Ecto neural progenitor cell (in vitro differentiated cells): Measurements from ENCODE around the gene PDK2.
A peak's percentile ranks its signal among the peaks of the same experiment; 100 is the strongest.

ENCODE experiments used
- DNase-seq: peaks from one replicate; pipeline ENCODE4 v3.0.0-alpha.2; 2018; ENCODE audit warnings: low spot score

Gene PDK2

GRCh38 chr17:50100921-50101345 is 5.8 kb downstream of the PDK2 start:
- no peak for DNase-seq

- DNase-seq = no peak
Observed at GRCh38 chr17:50101346-50102163, 6.4 kb downstream of the PDK2 start.

DNA sequence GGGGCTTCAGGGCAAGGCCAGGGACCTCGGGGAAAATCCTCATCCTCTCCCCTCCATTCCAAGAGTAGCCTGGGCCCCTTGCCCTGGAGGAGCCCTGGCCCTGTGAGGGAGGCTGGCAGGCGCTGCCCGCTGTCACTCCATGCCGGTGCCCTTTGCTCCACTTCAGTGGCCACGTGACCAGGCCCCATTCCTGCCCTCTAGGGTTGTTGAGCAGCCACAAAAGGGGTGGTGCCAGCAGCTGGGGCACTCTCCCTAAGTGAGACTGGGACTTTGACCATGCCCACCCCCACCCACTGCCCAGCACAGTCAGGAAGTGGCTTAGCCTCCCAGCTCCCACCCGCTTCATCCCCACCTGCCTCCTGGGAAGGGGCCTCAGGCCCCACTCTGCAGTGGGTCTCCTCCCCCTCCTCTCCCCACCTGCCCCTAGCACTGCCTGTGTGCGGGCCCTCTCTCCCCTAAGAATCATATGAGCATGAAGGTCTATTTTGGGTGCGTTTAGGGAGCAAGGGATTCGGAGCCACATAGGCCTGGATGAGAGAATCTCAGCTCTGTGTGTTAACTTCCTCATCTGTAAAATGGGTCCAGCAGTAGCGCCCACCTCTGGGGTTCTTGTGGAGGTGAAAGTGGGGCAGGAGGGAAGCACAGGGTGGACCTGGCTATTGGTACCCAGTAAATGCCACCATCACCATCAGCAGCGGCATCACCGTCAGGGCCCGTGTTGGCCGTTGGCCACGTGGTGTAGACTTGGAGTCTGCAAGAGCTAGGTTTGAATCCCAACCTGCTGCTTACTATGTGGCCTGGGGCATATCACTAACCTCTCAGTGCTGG is 7.2 kb downstream of the PDK2 start:
- DNase-seq = no peak

GRCh38 chr17:50103252-50103651 is 8.1 kb downstream of the PDK2 start:
- no peak for DNase-seq

DNA sequence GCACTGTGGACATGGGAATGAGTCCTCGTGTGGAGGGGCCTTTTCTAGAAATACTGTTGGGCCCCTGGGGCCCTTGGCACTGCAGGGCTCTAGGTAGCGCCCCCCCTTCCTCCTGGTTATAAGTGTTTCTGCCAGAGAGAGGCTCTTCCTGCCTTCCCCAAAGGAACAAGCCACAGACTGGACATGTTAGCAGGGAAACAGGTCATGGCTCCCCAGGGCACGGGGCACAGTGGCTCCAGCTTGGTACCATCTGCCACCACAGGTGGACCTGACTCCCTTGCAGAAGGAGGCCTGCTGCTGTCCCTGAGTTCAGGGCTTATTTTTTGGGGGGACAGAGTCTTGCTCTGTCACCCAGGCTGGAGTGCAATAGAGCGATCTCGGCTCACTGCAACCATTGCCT is 8.8 kb downstream of the PDK2 start:
- DNase-seq = no peak

DNA sequence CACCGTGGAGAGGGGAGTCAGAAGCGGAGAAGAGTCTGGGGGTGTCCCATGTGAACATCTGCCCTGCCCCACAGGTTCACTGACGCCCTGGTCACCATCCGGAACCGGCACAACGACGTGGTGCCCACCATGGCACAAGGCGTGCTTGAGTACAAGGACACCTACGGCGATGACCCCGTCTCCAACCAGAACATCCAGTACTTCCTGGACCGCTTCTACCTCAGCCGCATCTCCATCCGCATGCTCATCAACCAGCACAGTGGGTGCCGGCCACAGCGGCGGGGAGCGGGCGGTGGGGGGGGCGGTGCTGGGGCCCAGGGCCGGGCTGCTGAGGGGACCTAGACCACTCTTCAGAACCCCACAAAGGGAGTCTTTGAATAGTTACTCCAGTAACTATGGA is 10.7 kb downstream of the PDK2 start:
- no peak for DNase-seq

DNA sequence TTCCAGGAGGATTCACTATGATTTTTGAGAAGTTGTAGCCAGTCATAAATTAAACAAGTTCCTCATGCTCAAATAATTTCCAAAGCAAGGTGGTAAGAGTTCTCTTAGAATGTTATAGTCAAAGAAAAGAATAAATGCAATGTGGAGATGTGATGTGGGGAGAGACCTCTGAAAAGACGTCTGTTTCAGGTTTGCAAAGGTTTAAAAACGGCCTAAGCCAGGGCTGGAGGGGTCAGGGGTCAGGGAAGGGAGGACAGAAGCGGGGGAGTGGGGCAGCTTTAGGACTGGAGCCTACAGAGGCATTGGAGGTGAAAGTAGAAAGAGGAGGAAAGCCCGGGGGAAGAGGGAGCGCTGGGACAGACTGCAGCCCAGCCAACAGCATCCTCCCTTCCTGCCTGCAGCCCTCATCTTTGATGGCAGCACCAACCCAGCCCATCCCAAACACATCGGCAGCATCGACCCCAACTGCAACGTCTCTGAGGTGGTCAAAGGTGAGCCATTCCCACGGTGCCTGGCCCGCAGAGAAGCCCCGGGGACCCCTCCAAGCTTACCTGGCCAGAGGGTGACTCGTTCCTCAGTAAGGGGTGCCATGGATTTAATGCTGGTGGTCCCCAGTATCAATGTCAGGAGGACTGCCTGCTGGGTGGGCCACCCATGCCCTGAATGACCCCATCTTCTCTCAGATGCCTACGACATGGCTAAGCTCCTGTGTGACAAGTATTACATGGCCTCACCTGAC is 11.4 kb downstream of the PDK2 start:
- DNase-seq = no peak

DNA sequence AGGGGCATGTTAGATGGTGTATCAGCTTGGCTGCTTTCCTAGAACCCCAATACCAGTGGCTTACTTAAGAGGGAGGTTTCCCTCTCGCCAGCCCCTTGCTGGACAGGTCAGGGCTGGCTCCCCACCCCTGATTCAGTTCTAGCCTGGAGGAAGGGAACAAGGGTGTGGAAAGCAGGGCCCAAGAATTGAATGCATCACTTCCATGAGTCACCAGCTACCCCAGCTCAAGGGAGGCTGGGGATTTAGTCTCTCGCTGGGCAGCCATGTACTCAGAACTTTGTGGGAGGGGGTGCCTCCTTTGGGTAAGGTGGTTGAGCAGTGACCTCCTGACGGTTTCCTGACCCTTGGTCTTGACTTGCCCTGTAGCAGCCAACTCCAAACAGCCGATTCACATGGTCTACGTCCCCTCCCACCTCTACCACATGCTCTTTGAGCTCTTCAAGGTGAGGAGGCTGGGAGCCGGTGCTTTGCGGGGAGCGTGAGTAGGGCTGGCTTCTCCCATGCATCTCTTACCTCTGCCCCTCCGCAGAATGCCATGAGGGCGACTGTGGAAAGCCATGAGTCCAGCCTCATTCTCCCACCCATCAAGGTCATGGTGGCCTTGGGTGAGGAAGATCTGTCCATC is 12.8 kb downstream of the PDK2 start:
- DNase-seq = no peak

DNA sequence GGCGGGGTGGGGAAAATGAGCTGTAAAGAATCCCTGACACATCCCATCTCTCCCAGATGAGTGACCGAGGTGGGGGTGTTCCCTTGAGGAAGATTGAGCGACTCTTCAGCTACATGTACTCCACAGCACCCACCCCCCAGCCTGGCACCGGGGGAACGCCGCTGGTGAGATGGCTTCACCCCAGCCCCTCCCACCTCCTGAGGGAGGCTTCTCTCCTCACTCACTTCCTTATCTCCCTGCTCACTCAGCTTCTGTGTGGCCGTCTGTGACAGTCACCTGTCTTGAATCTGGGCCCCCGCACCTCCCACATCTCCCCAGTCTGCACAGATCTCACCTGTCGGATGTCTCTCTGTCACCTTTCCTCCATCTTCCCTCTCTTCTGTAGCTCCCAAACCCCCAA is 13.4 kb downstream of the PDK2 start:
- no peak for DNase-seq

GRCh38 chr17:50109207-50109606 is 14.1 kb downstream of the PDK2 start:
- no peak for DNase-seq

- no peak for DNase-seq
Observed at GRCh38 chr17:50109785-50110184, 14.6 kb downstream of the PDK2 start.

- no peak for DNase-seq
Observed at GRCh38 chr17:50110591-50111349, 15.6 kb downstream of the PDK2 start.

DNA sequence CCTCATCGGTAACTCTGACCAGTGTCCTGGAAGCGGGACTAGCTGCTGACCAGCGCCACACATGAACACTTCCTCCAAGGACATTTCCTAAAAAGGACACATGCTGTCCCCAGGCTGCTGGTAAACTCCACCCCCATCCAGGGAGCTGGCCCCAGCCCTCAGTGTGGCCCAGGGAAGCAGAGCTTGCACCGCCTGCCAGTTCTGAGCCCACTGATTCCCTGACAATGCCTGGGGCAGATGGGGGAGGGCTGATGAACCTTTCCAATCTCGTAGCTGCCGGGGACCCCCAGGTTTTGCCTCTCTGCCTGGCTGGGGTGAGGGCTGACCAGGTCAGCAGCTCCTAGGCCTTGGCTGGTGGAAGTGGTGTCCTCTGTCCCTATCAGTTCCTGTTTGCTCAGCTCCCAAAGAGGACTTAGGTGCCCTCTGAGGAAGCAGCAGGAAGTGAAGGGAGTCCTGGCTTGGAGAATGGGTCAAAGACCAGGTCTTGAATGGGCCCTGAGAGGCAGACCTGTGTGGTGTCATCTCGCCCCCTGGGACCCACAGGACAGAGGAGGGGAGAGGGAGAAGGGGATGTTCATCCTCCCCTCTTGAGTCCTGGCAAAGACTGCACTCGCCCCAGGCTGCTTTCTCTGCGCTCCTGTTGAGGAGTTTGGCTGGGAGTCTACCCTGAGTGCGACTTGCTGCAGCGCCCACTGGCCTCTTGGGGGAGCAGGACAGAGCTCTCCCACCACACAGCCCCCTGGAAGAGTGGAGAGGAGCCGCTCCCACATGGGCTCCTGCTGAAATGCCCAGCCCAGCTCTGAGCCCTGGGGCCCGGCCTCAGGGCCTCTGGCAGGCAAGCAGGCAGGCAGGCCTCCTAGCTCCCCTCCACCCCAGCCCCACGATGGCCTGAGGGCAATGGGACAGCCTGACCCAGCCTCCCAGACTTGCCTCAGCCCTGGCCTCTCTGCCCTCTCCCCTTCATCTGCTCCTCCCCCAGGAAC is 16.8 kb downstream of the PDK2 start:
- peak; percentile 86 for DNase-seq

- no peak for DNase-seq
Observed at GRCh38 chr17:50112694-50113093, 17.5 kb downstream of the PDK2 start.

- no peak for DNase-seq
Observed at GRCh38 chr17:50113624-50114320, 18.6 kb downstream of the PDK2 start.

- DNase-seq = no peak
Observed at GRCh38 chr17:50114401-50114800, 19.2 kb downstream of the PDK2 start.

- no peak for DNase-seq
Observed at GRCh38 chr17:50114849-50115357, 19.8 kb downstream of the PDK2 start.

DNA sequence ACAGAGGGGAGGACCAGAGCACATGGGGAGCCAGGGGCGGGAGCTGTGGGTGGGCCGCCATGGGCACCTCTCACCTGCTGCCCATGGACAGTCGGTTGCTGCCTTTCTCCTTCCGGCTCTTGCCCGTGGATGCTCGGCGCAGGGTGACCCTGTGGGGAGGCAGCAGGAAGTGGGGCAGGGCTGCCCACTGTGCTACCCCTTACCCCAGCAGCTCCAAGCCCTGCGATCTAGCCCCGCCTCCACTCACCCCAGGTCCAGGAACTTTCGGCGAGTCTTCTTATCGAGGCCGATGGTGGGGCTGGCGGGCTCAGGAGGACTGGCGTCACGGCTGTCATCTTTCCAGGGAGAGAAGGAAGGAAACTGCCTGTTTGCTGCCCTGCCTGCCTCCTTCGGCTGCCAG is 20.6 kb downstream of the PDK2 start:
- no peak for DNase-seq
